HG03521 (cell line): ENCODE measurements around the gene ZEB2.

Experiments
- ATAC-seq: cut with Tn5 transposase; IDR thresholded peaks from one replicate; pipeline ENCODE4 v1.9.1; 2021; ENCODE audit warnings: mild to moderate bottlenecking, moderate library complexity; ENCODE audit not compliant: unreplicated experiment

The ZEB2 gene

GRCh38 chr2:144496977-144497598 is 22.8 kb downstream of the ZEB2 start:
- ATAC-seq, result no peak

DNA sequence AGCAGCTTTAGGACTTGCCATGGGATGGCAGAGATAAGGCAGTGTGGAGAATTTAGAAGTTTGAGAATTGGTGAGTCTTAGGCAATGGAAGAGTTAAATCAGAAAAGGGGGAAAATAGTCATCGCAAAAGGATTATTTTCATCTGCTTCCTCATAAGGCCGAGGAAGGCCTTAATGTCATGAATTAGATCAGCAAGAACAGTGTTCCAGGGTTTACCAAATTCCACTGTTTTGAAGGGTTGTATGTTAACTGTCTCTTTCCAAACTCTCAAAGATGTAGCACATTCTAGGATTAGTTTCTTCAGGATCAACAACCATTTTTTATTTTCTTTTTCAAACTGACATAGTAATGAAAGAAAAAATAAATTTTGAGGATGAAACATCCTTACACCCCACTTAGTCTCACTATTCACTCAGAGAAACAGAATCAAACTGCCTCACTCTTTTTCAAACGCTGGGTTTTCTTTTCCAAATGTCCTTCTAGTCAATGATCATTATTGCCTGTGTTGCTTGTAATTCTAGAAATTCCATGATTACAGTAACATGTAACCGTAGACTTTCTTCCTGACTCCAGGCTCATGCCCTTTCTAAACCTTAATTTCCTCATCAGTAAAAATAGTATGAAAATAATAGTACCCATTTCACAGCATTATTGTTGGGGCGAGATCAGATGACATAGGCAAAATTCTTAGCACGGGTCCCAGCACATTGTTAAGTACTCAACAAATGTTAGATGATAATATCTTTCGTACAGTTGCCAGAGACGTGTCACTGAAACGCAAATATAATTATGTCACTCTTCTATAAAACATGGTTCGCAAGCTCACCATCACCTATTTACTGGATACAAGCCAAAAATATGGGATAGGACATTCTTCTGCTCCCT is 23.6 kb downstream of the ZEB2 start:
- no peak for ATAC-seq

DNA sequence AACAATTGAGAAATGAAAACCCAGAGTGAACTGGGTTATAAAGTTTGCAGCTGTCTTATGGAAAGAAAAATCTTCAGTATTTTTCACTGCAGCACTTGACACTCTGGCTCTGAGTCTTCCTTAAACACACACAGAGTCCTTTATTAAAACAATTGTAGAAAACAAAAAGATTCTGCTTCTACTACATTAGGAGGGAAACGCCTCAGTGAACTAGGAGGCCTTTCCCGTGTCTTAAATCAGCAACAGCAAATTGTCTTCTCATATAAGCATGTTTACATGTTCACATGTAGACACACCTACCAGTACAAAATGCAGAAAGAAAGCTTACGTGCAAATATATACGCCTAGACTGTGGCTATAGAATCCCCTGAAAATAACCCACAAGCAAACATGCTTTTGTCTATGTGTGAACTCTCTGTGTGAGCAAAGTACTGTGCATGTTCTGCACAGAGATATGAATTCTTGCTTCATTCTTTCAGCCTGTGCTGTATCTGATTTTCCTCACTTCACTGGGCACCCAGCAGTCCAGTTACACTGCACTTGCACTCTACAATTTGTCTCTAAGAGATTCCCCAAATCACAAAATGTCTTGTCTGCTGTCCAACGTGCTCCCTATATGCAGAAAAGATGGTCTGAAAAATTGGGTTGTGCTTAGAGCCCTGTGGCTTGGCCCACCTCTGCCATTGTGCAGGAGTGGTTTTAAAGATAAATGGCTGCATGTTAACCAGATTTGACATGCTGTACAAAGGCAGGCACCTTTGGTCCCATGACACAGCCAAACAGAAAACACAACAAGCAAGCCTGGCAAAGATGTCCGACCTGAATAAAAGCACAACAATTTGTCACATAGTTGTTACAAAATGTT is 24.5 kb downstream of the ZEB2 start:
- ATAC-seq, result no peak

GRCh38 chr2:144493027-144493809 is 26.7 kb downstream of the ZEB2 start:
- ATAC-seq, result no peak

DNA sequence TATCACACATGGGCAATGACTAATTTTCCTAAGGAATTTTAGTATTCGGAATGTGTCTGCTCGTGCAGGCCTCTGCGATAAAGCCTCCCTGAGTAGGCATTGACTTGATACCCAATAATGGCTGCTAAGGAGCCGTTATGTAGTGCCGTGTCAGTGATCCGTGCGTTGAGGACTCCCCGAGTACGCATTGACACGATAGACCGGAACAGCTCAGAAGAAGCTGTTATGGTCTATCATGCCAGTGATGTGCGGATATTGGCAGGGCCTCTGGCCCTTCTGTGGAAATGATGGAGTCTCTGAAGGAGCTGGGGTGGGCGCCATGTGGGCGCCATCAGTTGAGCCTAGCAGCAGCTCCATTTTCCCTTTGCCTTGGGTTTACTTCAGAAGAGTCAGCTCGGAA is 29.1 kb downstream of the ZEB2 start:
- no peak for ATAC-seq

- no peak for ATAC-seq
Observed at GRCh38 chr2:144490017-144490416, 29.9 kb downstream of the ZEB2 start.

DNA sequence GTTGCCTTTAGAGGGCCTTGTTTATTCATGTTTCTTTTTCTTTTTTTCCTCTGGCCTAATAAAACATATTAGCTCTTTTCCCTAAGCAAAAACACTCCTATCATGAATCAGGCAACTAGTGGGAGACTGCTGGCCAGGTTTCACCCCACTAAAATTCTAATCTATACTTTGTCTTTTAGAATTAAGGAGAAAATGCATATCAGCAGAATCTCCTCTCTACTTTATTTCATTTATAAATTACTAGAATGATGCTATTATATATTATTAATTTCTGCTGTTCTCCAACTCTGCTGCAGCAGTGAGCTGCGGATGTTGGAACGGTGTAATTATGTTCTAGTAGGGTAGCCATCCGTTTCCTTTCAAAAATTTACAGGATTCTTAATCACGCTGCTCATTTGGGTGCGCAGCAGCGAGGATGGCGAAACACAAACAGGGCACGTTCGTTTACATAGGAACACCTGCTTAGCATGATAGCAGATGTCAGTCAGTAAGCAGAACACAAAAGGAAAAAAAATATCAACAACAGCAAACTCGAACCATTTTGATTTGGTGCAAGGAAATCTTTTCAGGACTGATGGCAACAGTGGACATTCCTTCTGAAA is 30.5 kb downstream of the ZEB2 start:
- ATAC-seq, result no peak

- ATAC-seq, result no peak
Observed at GRCh38 chr2:144484201-144484948, 35.5 kb downstream of the ZEB2 start.

DNA sequence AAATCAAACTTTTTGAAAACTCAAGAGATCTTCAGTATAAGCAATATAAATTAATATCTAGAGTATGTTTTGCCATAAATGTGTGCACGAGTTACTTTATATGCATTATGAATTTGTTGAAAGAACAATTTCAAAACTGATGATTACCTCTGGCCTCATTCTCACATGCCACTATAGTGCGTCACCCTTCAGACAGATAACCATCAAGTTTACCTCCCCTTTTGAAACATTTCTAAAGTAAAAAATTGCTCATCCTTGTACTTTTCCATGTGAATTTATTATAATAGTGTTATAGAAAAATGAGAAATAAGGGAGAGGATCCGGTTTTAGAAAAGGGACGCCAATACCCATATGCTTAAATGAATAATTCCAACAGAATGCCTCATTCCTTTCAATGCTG is 38.3 kb downstream of the ZEB2 start:
- no peak for ATAC-seq

- ATAC-seq, result no peak
Observed at GRCh38 chr2:144481109-144481508, 38.8 kb downstream of the ZEB2 start.

- no peak for ATAC-seq
Observed at GRCh38 chr2:144480285-144480684, 39.6 kb downstream of the ZEB2 start.

GRCh38 chr2:144479659-144480058 is 40.3 kb downstream of the ZEB2 start:
- no peak for ATAC-seq

- ATAC-seq, result no peak
Observed at GRCh38 chr2:144479138-144479537, 40.8 kb downstream of the ZEB2 start.

- no peak for ATAC-seq
Observed at GRCh38 chr2:144477957-144478311, 42.0 kb downstream of the ZEB2 start.

DNA sequence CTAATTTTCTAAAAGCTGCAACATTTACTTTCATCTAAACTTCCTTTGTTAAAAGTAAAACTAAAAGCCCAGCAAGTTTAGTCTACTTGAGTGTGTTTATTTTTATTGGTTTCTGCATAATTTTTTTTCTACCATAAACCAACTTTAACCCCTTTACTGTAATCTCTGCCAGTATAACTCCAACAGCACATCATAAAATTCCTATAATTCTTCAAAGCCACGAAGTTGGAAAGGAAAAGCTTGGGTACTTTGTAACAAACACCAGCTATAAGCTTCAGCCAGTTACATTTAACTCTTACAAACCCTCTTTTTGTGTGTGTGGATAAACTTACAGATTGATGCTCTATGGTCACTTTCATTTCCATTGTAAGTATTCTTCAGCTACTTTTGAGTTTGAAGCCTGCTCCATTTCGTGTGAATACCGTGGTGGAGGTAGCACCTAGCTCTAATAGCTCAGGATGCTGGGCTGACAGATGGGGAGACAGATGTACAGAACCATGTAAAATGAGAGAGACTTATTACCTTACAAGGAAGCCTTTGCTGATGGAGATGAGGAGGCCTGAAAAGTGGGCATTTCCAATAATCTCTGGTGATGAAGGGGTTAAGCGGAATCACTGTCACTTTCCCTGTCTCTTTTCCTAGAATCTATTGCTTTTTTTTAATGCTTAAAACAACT is 42.5 kb downstream of the ZEB2 start:
- no peak for ATAC-seq

DNA sequence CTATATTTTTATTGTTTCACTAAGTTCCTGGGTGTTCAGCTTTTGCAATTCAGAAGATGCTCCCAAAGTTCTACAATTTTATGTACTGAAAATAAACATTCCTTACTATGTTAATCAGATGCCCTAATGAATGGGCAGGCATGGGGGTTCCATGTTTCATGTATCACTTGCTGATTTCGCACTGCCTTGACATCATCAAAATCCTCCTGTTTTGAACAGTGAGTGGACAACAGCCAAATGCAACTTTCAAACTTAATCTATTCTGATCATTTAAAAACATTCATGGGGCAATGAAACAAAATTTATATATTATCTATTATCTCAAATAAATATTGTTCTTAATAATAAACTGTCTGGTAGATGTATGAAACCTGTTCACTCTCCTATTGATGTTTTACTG is 43.2 kb downstream of the ZEB2 start:
- no peak for ATAC-seq

DNA sequence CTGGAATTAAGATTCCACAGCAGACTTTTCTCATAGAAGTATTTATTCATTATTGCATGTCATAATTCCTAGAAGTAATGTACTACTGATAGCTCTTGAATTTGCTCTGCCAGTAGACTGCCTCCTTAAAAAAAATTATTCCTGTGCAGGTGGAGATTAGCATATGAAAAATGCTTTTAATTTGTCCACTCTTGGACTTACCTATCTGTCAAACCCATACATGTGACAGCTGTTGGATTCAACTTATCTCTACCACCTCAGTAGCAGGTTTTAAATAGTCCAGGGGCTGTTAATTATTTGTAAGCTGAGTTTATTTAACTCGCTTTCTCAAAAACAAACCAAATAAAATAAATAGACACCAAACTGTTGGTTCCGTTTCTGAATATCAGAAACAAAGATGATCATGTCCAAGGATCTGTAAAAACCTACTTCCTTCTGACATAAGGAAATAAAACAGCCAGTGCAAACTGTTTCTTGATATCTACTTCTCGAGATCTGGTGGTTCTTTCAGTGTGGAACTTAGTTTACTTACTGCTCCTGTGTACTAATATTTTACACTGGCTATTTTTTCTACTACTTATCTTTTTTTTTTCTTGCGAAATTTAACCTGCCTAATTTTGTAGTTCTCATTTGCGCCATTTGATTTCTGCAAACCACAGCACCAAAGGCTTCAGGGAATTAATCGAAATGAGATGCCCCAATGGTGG is 44.2 kb downstream of the ZEB2 start:
- no peak for ATAC-seq

- no peak for ATAC-seq
Observed at GRCh38 chr2:144475044-144475443, 44.9 kb downstream of the ZEB2 start.

GRCh38 chr2:144474017-144474416 is 45.9 kb downstream of the ZEB2 start:
- ATAC-seq, result no peak
